Right lobe of liver (tissue), 6 donors: ENCODE measurements around the gene ATM. TPM values are rescaled to one million over a fixed set of nuclear protein-coding genes. Genes with fewer than 3 reads are reported as not detected.

ENCODE experiments used
- ATAC-seq, 4 donors: fragments of 200-7000 bp; cut with Tn5 transposase; one replicate each; pipeline ENCODE4 v1.9.1; 2020; ENCODE audit warnings: mild to moderate bottlenecking in 4 of 4, moderate library complexity in 4 of 4
- DNase-seq, 3 donors: peaks; one replicate each; pipeline ENCODE4 v3.0.0-alpha.2; 2020
- H3K27ac ChIP-seq, 3 donors: fragments of 200-600 bp; one replicate each; pipeline ENCODE4 v1.8.0; 2022
- H3K27me3 ChIP-seq, 2 donors: fragments of 200-600 bp; one replicate each; pipeline ENCODE4 v1.8.0; 2022
- H3K36me3 ChIP-seq, 4 donors: fragments of 200-600 bp; sonication (generic) in 1 of 4; one replicate each; pipeline versions ENCODE4 v1.5.1 to v1.8.0; 2017 to 2022; ENCODE audit warnings: control low read depth in 1 of 4
- H3K4me1 ChIP-seq, 4 donors: fragments of 200-600 bp; sonication (generic) in 1 of 4; one replicate each; pipeline versions ENCODE4 v1.5.1 to v1.8.0; 2017 to 2022; ENCODE audit warnings: control low read depth in 1 of 4
- H3K4me3 ChIP-seq, 3 donors: fragments of 200-600 bp; one replicate each; pipeline ENCODE4 v1.8.0; 2022
- H3K9me3 ChIP-seq, 4 donors: fragments of 200-600 bp; sonication (generic) in 1 of 4; one replicate each; pipeline versions ENCODE4 v1.5.1 to v1.8.0; 2017 to 2022; ENCODE audit warnings: control low read depth in 1 of 4
- POLR2A ChIP-seq: fragments of 450-650 bp; IDR thresholded peaks from one replicate; pipeline ENCODE4 v1.6.1; 2017; ENCODE audit warnings: antibody characterized with exemption, mild to moderate bottlenecking
- WGBS: methylation state at CpG from one replicate; pipeline ENCODE4 v1.1.6; 2018; ENCODE audit warnings: low coverage, low lambda C conversion rate; ENCODE audit not compliant: insufficient coverage; ENCODE audit errors: missing lambda C conversion rate; 5-methylcytosine and 5-hydroxymethylcytosine counted together
- intact Hi-C, 2 donors: fragments of 100-400 bp; cut with DNase I; formaldehyde crosslinking; loops; one replicate each; pipeline versions ENCODE4 v1.11.2 to v1.14.1; 2022
- total RNA-seq, 6 experiments: library from RNA; depleted of rRNA in 2 of 6; stranded (reverse); fragments of >200 nt in 2 of 6; fragmentation: NEBNext Ultra II Directional in 3 of 6; extraction: Animal tissue kit (Norgen Biotek cat#: 25700) in 3 of 6; gene quantifications; one replicate each; pipeline versions ENCODE4 v1.1.0 to v1.2.4, GENCODE V29; 2016 to 2023
- TF ChIP-seq, protein P1 (sequence below), 4 donors: fragments of 200-600 bp in 3 of 4; fragments of 450-650 bp in 1 of 4; IDR thresholded peaks; one replicate each; pipeline versions ENCODE4 v1.5.1 to v1.8.0; 2016 to 2022; ENCODE audit warnings: antibody characterized with exemption in 4 of 4, mild to moderate bottlenecking in 2 of 4
- donor health status: DM: no; HTN: yes; CAD: no.
- donor health status: DM: no; HTN: no; CAD: no.
- donor health status: DM: no; HTN: no; CAD: no.
- donor health status: DM: no; HTN: yes; CAD: no.
- donor health status: DM: no; HTN: yes; CAD: no.

Gene ATM
- total RNA-seq, 6 experiments from 2014 or later: 24.9 to 47.1 (median 32.4) TPM

DNA sequence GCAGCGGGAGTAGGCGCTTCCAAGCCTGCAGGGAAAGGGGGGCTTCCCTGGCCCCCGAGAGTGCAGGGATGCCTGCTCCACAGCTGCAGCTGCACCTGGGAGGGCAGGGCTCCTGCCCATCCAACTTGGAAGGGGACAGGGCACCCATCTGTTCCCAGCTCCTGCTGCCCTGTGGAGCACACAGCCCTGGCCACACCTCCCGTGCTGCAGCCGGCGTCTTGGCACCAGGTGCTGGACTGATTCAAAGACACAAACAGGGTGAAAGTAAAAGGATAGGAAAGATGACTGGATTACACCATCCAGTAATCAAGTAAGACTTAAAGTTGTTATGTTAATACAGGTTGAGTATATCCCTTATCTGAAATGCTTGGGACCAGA, 15.2 kb upstream of the ATM start:
- no peak overlapping the region for H3K4me3 ChIP-seq
- H3K36me3 ChIP-seq: peaks cover 0 to 10% (median 4%) of the 10 kb centered on the region in 4 donors
- H3K27ac ChIP-seq: no peak overlapping the region
- ATAC-seq: peak in 1 of 4 donors; percentile 19
- no peaks in the 10 kb centered on the region for H3K4me1 ChIP-seq
- TF ChIP-seq, protein P1, sequence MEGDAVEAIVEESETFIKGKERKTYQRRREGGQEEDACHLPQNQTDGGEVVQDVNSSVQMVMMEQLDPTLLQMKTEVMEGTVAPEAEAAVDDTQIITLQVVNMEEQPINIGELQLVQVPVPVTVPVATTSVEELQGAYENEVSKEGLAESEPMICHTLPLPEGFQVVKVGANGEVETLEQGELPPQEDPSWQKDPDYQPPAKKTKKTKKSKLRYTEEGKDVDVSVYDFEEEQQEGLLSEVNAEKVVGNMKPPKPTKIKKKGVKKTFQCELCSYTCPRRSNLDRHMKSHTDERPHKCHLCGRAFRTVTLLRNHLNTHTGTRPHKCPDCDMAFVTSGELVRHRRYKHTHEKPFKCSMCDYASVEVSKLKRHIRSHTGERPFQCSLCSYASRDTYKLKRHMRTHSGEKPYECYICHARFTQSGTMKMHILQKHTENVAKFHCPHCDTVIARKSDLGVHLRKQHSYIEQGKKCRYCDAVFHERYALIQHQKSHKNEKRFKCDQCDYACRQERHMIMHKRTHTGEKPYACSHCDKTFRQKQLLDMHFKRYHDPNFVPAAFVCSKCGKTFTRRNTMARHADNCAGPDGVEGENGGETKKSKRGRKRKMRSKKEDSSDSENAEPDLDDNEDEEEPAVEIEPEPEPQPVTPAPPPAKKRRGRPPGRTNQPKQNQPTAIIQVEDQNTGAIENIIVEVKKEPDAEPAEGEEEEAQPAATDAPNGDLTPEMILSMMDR (IDR thresholded peaks at IDR 0.05): no peak
- no peak for TF ChIP-seq POLR2A
- no peaks in the 10 kb centered on the region for H3K27me3 ChIP-seq
- 100% methylated on average over 1 of the region's 6 CpGs for WGBS
- intact Hi-C loops: no loop called here
- DNase-seq: no peak
- no peaks in the 10 kb centered on the region for H3K9me3 ChIP-seq

DNA sequence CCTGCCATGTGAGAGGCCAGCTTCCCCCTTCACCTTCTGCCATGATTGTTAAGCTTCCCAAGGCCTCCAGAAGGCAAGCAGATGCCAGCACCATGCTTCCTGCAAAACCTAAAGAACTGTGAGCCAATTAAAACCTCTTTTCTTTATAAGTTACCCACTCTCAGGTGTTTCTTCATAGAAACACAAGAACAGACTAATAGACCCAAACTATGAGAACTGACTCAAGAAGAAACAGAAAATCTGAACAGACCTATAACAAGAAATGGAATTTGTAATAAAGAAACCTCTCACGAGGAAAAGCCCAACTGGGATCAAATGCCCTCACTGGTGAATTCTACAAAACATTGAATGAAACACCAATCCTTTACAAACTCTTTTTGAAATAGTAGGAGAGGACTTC, 12.4 kb upstream of the ATM start:
- ATAC-seq (no peak), DNase-seq (no peak)
- TF ChIP-seq, protein P1 (IDR thresholded peaks at IDR 0.05): no peak
- no peak for TF ChIP-seq POLR2A
- Histone ChIP-seq H3K4me1 (no peaks in the 10 kb centered on the region), H3K4me3 (no peak overlapping the region), H3K27me3 (no peaks in the 10 kb centered on the region), H3K27ac (no peak overlapping the region), H3K9me3 (no peaks in the 10 kb centered on the region), H3K36me3 (peaks cover 0 to 10% (median 4%) of the 10 kb centered on the region in 4 donors)
- intact Hi-C loops: no loop called here
- WGBS: 77% methylated on average over 1 of the region's 1 CpG

DNA sequence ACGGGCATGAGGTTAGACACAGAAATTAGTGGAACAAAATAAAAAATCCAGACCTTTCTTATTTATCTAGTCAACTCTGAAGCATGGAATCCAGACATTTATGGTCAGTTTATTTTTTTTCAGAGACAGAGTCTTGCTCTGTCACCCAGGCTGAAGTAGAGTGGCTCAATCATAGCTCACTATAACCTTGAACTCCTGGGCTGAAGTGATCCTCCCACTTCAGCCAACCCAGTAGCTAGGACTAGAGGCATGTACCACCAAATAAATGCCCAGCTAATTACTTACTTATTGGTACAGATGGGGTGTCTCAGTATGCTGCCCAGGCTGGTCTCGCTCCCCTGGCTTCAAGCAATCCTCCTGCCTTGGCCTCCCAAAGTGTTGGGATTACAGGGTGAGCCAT, 9.1 kb upstream of the ATM start:
- TF ChIP-seq, protein P1 (IDR thresholded peaks at IDR 0.05): no peak
- no peak for TF ChIP-seq POLR2A
- H3K4me1 ChIP-seq: peaks cover 0 to 5% (median 0%) of the 10 kb centered on the region in 4 donors
- no peak overlapping the region for H3K27ac ChIP-seq
- ATAC-seq: no peak
- H3K9me3 ChIP-seq: no peaks in the 10 kb centered on the region
- no peak overlapping the region for H3K4me3 ChIP-seq
- DNase-seq: no peak
- 75% methylated on average over 1 of the region's 2 CpGs for WGBS
- H3K27me3 ChIP-seq: no peaks in the 10 kb centered on the region
- intact Hi-C loops: no loop called here
- H3K36me3 ChIP-seq: no peaks in the 10 kb centered on the region

- no peak for DNase-seq
- WGBS: 41% methylated on average over 4 of the region's 4 CpGs
- H3K36me3 ChIP-seq: no peaks in the 10 kb centered on the region
- peaks cover 0 to 12% (median 0%) of the 10 kb centered on the region in 4 donors for H3K4me1 ChIP-seq
- ATAC-seq: peak; percentile 25 to 32 (median 28)
- intact Hi-C loops: no loop called here
- no peak overlapping the region for H3K27ac ChIP-seq
- TF ChIP-seq, protein P1 (IDR thresholded peaks at IDR 0.05): no peak
- TF ChIP-seq POLR2A: no peak
- no peaks in the 10 kb centered on the region for H3K9me3 ChIP-seq
- H3K27me3 ChIP-seq: no peaks in the 10 kb centered on the region
- H3K4me3 ChIP-seq: no peak overlapping the region
Observed at GRCh38 chr11:108216988-108217387, 5.9 kb upstream of the ATM start.

DNA sequence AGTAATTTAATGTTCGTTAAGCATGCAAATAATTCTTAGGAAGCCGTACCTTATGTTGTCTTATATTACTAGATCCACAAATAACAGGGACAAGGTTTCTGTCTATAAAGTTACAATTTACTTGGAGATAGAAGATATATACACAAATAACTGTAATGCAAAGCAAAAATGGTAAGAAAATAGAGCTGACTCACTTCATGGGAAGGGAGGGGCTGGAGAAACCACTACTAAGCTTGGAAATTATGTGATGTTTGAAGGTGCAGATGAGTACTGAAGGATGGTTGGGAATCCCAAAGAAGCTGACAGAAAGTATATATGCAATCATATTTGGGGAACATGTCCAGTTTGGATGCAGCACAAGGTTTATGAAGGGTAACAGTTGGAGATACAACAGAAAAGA, 4.4 kb upstream of the ATM start:
- Histone ChIP-seq H3K4me3 (no peak overlapping the region), H3K27me3 (no peaks in the 10 kb centered on the region), H3K4me1 (peaks cover 0 to 12% (median 0%) of the 10 kb centered on the region in 4 donors), H3K36me3 (no peaks in the 10 kb centered on the region), H3K9me3 (no peaks in the 10 kb centered on the region), H3K27ac (no peak overlapping the region)
- intact Hi-C loops: no loop called here
- ATAC-seq: no peak
- TF ChIP-seq, protein P1 (IDR thresholded peaks at IDR 0.05): no peak
- TF ChIP-seq POLR2A: no peak
- no peak for DNase-seq
- WGBS: 46% methylated on average over 2 of the region's 2 CpGs
